GM19023 (cell line): ENCODE data around the gene MTHFR.

Experiments
- ATAC-seq: cut with Tn5 transposase; IDR thresholded peaks from one replicate; pipeline ENCODE4 v1.9.1; 2021; ENCODE audit warnings: mild to moderate bottlenecking, moderate library complexity; ENCODE audit not compliant: unreplicated experiment

The MTHFR gene

DNA sequence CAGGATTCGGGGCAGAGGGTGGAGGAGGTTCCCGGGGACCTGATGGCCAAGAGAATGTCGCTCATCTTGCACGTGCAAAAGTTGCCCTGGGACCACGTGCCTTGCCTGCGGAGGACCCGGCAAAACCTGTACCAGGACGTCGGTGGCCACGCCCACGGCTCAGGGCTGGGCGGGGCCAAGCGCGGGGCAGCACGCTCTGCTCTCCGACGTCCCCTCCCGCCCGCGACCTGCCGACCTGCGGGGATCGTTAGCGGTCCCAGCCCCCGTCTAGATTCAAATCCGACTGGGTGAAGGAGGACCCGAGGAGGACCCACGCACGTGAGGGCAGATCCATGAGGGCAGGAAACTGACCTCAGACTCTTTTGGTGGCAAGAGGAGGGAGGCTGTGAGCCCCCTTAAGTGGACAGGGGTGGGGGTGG is 43.8 kb downstream of the MTHFR start, which contains the start of gene C1orf167:
C1orf167 (plus strand) TSS at position 206 of the 419 bp plus-strand sequence. CDS start 2,208 bp downstream, outside the sequence.
- ATAC-seq, result no peak

DNA sequence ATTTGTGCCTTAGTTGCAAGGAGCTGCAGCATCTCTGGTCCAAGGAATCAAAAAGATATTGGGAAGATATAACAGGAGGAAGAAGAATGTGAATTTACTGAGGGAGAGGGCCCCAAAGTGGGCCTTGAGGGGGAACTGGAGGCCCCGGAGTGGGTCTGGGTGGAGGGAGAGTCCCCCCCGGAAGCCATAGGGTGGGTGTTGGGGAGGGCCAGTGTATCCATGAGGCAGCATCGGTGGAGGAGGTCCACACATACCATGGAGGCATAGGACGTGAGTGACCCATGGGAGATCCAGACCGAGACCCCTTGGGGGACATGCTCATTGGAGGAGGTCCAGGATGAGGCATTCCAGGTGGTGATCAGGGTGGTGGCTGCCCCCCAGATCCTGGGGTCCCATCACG is 44.5 kb downstream of the MTHFR start:
- no peak for ATAC-seq

DNA sequence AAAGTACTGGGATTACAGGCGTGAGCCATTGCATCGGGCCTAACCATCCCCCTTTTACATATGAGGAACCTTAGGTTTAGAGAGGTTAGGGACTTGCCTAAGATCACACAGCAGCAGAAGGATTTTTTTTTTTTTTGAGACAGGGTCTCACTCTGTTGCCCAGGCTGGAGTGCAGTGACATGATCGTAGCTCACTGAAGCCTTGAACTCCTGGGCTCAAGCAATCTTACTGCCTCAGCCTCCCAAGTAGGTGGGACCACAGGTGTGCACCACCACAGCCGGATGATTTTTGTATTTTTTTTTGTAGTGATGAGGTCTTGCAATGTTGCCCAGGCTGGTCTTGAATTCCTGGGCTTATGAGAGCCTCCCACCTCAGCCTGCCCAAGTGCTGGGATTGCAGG is 46.0 kb downstream of the MTHFR start:
- ATAC-seq, result no peak

DNA sequence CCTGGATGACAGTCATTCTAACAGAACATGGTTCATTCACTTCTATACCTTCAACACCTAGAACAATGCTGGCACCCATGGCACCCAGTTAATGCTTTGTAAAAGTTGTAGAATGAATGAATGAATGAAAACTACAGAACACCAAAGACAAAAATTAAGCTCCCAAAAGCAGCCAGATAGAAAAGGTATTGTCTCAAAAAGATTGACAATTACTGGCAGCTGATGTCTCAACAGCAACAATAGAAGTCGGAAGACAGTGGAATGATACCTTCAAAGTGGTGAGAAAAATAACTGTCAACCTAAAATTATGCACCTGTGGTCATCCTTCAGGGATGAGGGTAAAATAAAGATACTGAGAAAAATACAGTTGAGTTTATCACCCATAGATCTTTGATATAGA is 48.7 kb downstream of the MTHFR start:
- ATAC-seq, result no peak

DNA sequence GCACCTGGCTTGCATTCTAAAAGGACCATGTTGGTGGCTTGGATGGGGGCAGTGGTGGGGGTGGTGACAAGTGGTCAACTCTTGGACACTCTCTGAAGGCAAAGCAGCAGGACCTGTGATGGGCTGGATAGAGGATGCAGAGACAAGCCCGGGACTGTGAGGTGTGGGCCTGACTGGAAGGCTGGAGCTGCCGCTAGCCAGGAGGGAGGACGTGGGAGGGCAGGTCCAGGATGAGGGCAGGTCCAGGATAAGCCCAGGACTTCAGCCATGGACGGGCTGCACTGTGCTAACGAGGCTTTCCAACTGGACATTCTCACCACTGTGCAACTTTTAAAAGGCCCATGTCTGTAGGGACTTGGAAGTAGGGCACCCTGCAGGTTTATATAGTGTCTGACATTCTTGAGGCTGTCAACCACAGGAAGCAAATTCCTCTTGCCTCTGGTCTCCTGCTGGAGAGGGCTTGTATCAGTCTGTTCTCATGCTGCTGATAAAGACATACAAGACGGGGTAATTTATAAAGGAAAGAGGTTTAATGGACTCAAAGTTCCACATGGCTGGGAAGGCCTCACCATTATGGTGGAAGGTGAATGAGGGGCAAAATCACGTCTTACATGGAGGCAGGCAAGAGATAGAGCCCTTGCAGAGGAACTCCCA is 52.1 kb downstream of the MTHFR start:
- no peak for ATAC-seq

DNA sequence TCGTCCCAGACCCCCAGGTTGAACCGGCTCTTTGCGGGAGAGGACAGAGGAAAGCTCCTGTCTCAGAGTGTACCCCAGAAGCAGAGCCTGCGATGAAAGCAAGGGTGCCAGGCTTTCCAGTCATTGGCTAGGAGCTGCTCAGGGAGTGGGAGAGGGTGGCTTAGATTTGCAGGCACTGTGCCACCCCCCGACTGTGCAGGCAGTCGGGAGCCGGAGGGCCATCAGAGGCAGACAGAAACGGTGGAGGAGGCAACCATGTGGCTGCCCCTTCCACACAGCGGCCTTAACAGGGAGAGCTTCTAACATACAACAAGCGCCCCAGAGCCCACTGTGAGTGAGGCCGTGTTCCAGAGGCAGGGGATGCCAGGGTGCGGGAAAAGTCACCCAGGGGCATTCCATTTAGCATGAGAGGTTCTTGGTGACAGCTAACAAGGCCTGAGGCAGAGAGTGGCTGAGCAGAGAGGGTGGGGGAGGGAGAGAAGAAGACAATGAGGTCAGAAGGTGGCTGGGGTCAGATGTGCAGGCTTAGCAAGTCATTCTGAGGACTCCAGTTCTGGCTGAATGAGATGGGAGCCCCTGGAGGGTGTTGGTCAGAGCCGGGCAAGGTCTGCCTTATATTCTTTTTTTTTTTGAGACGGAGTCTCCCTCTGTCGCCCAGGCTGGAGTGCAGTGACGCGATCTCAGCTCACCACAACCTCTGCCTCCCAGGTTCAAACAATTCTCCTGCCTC is 53.2 kb downstream of the MTHFR start:
- no peak for ATAC-seq

DNA sequence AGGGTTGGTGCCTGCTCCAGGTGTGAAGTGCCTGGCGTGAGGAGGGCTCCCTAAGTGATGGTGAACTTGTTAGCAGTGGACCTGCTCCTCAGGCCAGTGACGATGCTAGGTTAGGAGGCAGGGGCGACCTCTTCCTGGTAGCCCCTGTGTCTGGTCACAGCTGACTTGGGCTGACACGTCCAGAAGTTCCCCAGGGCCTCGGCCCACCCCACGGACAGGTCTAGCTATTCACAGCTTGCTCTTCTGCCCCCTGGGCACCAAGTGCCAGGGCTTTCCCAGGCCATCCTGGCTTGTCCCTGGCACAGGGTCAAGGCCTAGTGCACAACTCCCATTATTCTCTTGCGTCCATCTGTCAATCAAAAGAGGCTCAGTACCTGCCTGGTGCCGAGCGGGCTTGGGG is 54.7 kb downstream of the MTHFR start:
- ATAC-seq, result no peak

DNA sequence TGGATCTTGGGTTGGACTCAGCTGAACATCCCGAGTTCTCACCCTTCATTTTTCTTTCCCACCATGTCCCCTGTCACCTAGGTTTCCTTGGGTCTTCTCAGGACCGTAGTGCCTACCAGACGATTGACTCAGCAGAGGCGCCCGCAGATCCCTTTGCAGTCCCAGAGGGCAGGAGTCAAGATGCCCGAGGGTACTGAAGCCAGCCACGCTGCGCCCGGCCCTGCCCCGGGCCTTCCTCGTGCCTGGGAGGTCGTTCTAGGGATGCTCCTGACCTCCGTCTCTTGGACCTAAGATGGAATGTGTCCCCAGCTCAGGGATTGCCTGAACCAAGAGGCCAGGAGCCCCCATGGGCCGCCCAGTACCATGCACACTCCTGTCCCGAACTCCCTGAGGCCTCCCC is 55.8 kb downstream of the MTHFR start:
- ATAC-seq, result no peak

DNA sequence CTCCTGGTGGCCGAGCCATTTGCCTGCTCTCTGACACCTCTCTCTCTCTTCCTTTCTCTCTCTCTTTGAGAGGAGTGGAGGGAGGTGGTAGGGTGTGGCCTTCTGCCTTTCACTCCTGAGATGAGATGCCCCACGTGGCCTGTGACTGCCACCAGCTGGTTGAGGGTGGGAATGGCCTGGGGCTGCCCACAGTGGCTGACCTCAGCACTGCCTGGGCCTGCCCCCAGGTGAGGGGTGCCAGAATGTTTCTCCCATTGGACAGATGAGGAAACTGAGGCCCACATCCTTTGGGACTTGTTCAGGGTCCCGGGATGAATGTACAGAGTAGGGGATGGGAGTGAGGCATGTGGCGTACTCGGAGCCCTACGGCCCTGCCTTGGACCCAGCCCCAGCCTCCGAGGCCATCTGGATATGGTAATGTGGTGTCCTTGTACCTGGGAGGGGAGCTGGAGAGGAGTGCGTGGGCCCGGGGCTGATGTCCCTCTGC is 56.5 kb downstream of the MTHFR start:
- ATAC-seq, result no peak

DNA sequence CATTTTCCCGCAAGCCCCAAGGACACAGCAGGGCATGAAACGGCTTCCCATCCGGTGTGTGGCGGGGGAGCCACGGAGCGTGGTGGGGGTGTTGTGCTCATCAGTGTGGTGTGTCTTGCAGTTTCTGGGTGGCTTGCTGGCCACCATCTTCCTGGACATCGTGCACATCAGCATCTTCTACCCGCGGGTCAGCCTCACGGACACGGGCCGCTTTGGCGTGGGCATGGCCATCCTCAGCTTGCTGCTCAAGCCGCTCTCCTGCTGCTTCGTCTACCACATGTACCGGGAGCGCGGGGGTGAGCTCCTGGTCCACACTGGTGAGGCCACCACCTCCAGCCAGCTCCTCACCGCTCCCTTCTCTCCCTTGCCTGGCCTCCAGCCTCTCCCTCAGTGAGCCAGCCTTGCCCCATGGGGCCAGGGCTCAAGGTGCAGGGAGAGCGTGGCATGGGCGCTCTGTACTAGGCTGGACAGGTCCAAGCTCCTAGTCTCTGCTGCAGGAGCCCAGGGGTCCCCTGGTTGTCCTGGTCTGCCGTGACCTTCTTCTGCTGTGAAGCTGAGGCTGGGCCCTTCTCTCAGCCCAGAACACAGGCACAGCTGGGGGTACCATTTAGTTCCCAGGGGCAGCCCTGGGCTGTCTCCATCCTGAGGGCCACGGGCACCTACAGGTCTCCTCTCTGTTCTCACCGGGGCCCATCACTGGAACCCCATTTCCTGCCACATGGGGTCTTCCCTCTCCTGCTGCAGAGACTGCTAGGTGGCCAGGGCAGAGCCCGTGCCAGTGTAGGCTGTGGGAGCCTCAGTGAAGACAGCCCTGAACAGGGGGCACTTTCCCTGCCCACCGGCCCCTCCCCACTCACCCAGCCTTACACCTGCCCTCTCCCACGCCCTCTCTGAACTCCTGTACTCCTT is 57.2 kb downstream of the MTHFR start:
- ATAC-seq, result no peak

DNA sequence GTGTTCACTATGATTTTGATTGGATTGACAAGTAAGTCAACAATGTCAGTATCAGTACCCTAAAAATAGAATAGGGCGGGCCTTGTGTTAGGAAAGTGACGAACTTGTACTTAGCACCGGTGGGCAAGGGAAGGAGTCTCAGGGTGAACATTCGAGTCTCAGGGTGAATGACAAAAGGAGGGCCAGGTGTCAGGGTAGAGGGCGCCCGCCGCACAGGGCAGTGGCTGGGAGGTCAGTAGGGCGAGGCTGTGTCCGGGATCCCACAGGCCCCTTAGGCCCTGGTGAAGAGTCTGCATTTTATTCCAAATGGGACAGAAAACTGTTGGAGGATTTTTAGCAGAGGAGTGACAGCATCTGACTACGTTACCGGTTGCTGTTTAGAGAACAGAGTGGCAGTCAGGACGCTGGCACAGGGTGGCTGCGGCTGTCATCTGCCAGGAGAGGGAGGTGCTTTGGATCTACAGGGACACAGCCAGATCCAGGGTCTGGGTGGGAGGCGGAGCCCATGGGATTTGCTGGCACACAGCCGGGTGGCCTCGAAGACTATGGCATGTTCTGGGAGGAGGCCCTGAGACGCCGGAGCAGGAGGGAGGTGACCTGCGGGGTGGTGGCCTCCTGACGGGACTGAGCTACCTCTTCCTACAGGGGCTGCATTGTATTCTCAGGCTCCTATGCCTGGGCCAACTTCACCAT is 58.8 kb downstream of the MTHFR start:
- no peak for ATAC-seq

DNA sequence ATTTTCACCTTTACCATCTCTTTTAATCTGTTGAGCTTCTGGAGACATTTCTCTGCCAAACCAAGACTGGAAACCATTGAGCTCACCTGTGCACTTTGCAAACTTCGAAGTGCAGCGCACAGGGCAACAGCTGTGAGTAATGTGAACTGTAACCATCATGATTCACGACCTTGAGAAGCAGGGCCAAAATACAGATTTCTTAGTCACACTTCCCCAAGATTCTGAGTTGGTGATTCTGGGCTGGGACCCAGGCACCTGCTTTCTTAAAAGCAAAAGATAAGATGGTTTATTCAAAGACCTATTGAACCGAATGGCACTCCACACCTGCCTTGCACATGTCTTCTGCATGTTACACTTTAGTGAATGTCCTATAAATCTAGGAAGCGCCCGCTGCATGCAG is 59.7 kb downstream of the MTHFR start:
- ATAC-seq, result no peak

DNA sequence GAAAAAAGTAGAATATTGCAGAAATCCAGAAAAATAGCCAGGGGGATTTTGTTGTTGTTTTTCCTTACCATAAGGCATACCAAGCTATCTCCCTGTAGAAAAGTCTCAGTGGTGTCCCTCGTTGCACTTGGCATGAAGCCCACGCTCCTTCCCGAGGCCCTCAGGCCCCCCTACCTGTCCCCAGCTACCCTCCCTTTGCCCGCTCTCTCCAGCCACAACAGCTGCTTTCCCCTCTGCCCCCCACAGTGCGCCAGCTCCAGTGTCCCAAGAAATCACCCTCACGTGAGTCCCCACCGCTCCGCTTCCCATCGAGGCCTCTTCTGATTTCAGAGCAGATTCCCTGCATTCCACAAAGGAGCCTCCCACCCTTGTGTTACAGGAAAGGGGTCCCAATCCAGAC is 61.5 kb downstream of the MTHFR start:
- no peak for ATAC-seq

DNA sequence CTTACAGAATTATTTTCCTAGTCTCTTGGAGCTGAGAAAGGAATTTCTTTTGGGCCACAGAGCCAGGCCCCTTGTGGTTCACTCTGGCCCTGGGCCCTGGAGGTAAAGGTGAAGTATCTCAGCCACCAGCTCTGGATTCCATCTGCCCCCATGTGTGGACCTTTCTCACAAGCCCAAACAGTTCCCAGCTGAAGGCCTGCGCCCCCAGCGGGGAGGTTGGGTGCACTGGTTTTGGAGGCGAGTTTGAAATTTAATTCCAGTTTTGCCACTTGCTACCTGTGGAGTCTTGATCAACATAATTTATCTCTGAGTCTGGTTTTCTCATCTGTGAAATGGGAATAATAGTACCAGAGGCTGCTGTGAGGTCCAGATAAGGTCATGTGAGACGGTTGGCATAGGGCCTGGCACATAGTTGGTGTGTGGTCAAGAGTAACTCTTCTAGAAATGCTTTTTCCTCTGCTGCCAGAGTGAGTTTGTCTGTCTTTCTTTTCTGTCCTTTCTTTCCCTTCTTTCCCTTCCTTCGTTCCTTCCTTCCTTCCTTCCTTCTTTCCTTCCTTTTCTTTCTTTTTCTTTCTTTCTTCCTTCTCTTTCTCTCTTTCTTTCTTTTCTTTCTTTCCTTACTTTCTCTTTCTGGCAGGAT is 63.7 kb downstream of the MTHFR start:
- no peak for ATAC-seq

DNA sequence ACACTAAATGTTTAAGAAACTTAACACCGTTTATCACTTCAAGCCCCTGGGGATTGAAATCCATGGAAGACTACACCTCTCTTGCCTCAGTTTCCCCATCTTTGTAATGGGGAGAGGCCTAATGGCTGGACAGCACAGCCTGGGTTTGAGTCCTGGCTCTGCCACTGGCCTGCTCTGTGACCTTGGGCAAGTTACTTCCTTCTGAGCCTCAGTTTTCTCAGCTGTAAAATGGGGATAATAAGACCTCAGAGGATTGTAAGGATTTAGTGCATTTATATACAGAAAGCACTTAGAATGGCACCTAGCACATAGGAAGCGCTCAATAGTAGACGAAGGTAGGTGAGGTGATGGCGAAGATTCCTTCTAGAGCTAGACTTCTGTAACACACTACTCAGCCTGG is 64.3 kb downstream of the MTHFR start:
- no peak for ATAC-seq

DNA sequence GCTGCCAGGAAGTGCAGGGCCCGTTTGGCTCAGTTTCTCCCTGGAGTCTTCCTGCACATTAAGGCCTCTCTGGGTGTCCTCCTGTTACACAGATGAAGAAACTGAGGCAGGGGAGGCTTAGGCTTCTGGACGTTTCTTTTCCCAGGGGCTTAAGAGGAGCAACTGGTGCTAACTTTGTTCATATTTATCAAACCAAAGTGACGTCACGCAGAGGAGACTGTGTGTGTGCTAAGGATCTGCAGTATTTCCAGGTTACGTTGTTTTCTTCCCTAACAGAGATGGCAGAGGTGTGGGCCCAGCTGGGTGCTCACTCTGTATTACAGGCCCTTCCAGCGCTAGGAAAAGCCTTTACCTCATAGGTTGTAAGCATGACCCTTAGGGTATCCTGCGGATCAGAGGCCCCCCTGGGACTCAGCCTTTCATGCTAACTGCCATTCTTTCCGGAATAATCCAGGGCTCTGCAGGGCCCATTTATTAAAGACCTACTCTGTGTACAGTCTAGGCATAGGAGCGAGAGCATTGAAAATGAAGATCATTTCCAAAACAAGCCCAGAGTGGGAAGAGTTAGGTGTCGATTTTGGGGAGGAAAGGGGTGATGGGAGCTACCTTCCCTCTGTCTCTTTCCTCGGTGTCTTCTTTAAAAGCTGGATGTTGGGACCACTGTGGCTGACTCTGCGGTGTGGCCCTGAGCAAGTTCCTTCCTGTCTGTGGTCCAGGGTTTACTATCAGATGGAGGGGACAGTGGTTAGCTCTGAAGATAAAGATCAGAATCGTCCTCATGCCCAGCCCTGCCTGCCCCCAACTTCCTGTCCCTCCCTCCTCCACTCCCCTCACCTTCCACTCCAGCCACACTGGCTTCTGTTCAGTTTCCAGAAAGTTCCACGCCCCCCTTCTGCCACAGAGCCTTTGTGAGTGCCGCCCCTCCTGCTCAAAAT is 65.2 kb downstream of the MTHFR start:
- ATAC-seq, result no peak

DNA sequence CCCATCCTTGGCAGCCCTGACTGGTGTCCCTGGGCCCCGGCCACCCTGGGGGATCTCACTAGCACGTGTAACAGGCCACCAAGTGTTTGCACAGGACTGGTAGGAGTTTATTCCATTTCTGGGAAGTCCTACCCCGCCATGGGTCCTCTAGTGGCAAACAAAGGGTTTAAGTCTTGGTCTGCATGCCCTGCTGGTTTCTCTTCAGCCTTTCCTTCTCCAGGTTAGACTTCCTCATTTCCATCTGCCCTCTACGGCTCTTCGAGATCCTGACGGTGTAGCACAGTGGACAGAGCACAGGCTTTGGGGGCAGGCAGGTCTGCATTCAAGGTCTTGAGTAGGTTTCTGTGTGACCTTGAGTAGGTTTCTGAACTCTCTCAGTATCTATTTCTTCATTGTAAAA is 67.0 kb downstream of the MTHFR start:
- ATAC-seq, result no peak

DNA sequence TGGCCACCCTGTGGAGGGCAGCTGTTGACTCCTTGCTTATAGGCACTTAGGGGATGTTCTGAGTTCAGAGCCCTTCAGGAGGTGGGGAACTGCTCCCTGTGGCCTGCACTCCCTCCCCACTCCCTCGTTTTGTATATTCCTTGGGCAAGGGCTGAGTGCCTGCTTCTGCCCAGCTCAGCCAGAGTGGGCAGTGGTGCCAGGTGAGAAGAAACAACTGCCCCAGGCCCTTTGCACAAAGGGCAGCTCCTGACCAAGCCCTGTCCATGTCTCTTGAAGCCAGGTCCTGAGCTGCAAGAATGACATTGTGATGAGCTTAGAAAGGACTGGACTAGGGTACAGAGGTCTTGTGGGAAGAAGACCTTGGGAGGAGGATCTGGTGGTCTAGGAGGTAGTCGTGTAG is 67.7 kb downstream of the MTHFR start:
- ATAC-seq, result no peak
